AG09319 (cell line): ENCODE measurements around the gene GPR32.

ENCODE experiments used
- DNase-seq: peaks from one replicate; pipeline ENCODE4 v3.0.0-alpha.2; 2010; ENCODE audit warnings: low read depth; ENCODE audit errors: extremely low read depth
- CTCF ChIP-seq: IDR thresholded peaks from 2 replicates; pipeline ENCODE4 v1.5.1; 2011; ENCODE audit warnings: low read depth, mild to moderate bottlenecking, inconsistent platforms, low read length, moderate library complexity

GPR32 gene

GRCh38 chr19:50797429-50797780 lies 27.1 kb downstream of the GPR32 start:
- no peak for DNase-seq
- no peak for TF ChIP-seq CTCF

- DNase-seq, result no peak
- TF ChIP-seq CTCF, result no peak
Measured at GRCh38 chr19:50797781-50798658, 27.8 kb downstream of the GPR32 start.

GRCh38 chr19:50798659-50799546 lies 28.6 kb downstream of the GPR32 start:
- TF ChIP-seq CTCF, result no peak
- DNase-seq, result no peak

- DNase-seq, result no peak
- no peak for TF ChIP-seq CTCF
Measured at GRCh38 chr19:50799547-50799851, 29.2 kb downstream of the GPR32 start.

GRCh38 chr19:50801107-50801506 lies 30.8 kb downstream of the GPR32 start:
- no peak for DNase-seq
- no peak for TF ChIP-seq CTCF

- TF ChIP-seq CTCF, result no peak
- DNase-seq, result no peak
Measured at GRCh38 chr19:50803633-50804419, 33.6 kb downstream of the GPR32 start.
